ENCODE data around the gene PIMREG. TPM values are rescaled to one million over a fixed set of nuclear protein-coding genes. Genes with fewer than 3 reads are reported as not detected.

The PIMREG gene
- total RNA-seq, 1 donor from 2014 or later: 0.19 TPM

DNA sequence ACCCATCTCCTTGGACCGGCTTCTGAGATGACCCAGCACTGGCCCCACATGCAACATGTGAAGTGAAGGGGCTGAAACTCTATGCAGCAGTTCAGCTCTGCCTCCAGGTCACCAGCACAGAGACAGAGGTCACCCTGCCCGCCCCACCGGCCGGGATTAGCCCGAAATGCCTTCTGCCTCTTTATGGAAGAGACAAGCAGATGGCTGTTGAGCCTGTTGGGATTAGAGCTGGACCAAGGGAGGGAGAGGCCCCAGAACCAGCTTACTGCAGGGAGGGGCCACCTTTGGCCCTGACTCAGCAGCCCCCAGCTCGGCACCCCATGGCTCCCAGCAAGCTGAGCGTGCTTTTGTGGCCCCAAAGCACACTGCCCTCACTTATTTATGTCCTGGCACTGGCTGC, 15.0 kb upstream of the PIMREG start:
- H3K4me1 ChIP-seq: no peaks in the 10 kb centered on the region
- peaks cover 9% of the 10 kb centered on the region for H3K9me3 ChIP-seq (replicated peaks)
- no peaks in the 10 kb centered on the region for H3K36me3 ChIP-seq
- no peak overlapping the region for H3K4me3 ChIP-seq
- DNase-seq: no peak
- TF ChIP-seq, protein P1, sequence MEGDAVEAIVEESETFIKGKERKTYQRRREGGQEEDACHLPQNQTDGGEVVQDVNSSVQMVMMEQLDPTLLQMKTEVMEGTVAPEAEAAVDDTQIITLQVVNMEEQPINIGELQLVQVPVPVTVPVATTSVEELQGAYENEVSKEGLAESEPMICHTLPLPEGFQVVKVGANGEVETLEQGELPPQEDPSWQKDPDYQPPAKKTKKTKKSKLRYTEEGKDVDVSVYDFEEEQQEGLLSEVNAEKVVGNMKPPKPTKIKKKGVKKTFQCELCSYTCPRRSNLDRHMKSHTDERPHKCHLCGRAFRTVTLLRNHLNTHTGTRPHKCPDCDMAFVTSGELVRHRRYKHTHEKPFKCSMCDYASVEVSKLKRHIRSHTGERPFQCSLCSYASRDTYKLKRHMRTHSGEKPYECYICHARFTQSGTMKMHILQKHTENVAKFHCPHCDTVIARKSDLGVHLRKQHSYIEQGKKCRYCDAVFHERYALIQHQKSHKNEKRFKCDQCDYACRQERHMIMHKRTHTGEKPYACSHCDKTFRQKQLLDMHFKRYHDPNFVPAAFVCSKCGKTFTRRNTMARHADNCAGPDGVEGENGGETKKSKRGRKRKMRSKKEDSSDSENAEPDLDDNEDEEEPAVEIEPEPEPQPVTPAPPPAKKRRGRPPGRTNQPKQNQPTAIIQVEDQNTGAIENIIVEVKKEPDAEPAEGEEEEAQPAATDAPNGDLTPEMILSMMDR (IDR thresholded peaks at IDR 0.05; ENCODE audit: borderline replicate concordance): no peak
- intact Hi-C loops (cut with micrococcal nuclease): no loop called here
- peaks cover 22% of the 10 kb centered on the region for H3K27me3 ChIP-seq (ENCODE audit: low read depth)
- H3K27ac ChIP-seq (replicated peaks): no peak overlapping the region

DNA sequence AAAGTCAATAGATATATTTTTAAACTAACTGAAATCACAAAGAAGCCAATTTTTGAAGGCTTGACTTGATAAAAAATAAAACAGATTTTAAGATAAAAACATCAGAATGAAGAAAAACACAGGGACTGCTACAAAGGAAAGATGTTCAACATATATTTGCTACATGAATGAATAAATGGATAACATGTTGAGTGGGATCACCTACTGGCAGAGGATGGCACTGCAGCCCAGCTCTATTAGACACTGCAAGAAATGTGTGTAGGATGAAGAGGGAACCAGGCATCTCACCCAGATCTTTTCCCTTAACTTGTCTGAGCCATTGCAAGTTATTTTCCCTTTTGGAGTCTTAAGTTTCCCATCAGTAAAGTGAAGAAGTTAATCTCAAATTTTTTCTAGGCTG, 13.5 kb upstream of the PIMREG start:
- DNase-seq: no peak
- H3K27ac ChIP-seq (replicated peaks): no peak overlapping the region
- H3K36me3 ChIP-seq: no peaks in the 10 kb centered on the region
- H3K4me1 ChIP-seq: no peaks in the 10 kb centered on the region
- TF ChIP-seq, protein P1 (IDR thresholded peaks at IDR 0.05; ENCODE audit: borderline replicate concordance): no peak
- peaks cover 9% of the 10 kb centered on the region for H3K9me3 ChIP-seq (replicated peaks)
- H3K4me3 ChIP-seq: no peak overlapping the region
- H3K27me3 ChIP-seq (ENCODE audit: low read depth): peaks cover 24% of the 10 kb centered on the region
- intact Hi-C loops (cut with micrococcal nuclease): no loop called here

DNA sequence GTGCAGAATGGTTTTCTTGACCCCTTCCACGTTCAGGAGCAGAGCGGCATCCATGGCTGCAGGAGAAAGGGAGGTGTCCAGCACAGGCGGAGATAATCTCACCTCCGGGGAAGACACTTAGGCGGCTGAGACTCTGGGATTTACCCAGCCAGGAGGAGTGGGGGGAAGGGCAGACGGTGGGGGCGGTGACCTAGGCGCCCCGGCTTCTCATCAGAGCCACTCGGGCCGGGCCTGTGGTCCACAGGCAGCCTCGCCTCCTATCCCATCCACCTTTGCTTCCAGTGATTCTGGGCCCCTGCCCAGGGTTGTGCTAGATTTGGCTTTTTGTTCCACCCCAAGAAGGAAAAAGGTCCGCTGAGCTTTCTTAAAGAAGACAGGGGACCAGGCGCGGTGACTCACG, 9.2 kb upstream of the PIMREG start, which contains the start of gene AIPL1:
AIPL1 (minus strand) TSS at position 71 of the 400 bp plus-strand sequence; CDS start at position 54, 17 bp downstream.
- intact Hi-C loops (cut with micrococcal nuclease): no loop called here

DNA sequence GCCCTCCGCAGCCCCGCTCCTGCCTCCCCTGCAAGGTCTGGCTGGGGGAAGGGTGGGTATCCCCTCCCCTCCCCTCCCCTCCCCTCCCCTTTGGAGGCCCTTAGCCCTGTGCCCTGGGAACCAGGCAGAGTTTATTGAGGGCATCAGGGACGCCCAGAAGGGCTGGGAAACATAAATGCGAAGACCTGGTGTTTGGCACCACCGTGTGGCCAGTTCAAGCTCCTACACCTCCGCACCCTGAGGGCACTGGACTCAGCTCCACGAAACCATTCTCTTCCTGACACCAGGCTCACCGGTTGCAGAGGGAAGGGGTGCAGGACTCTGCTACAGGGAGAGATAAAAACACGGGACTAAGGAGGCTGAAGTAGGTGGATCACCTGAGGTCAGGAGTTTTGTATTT, 8.3 kb upstream of the PIMREG start:
- intact Hi-C loops (cut with micrococcal nuclease): no loop called here
- H3K4me3 ChIP-seq: no peak overlapping the region
- no peaks in the 10 kb centered on the region for H3K36me3 ChIP-seq
- peak; percentile 29 for DNase-seq
- H3K27me3 ChIP-seq (ENCODE audit: low read depth): peaks cover 68% of the 10 kb centered on the region
- H3K4me1 ChIP-seq: no peaks in the 10 kb centered on the region
- peaks cover 5% of the 10 kb centered on the region for H3K9me3 ChIP-seq (replicated peaks)
- TF ChIP-seq, protein P1 (IDR thresholded peaks at IDR 0.05; ENCODE audit: borderline replicate concordance): peak; percentile 83
- H3K27ac ChIP-seq (replicated peaks): no peak overlapping the region

More for the DNA sequence above, 9.2 kb upstream of the PIMREG start, which contains the start of gene AIPL1:
- Histone ChIP-seq H3K36me3 (no peaks in the 10 kb centered on the region), H3K4me3 (no peak within 1 kb of the TSS), H3K4me1 (no peaks in the 10 kb centered on the region), H3K27me3 (ENCODE audit: low read depth) (peaks cover 60% of the 10 kb centered on the region), H3K9me3 (replicated peaks) (peaks cover 9% of the 10 kb centered on the region), H3K27ac (replicated peaks) (no peak within 1 kb of the TSS)
- DNase-seq: no peak
- TF ChIP-seq, protein P1 (IDR thresholded peaks at IDR 0.05; ENCODE audit: borderline replicate concordance): no peak

DNA sequence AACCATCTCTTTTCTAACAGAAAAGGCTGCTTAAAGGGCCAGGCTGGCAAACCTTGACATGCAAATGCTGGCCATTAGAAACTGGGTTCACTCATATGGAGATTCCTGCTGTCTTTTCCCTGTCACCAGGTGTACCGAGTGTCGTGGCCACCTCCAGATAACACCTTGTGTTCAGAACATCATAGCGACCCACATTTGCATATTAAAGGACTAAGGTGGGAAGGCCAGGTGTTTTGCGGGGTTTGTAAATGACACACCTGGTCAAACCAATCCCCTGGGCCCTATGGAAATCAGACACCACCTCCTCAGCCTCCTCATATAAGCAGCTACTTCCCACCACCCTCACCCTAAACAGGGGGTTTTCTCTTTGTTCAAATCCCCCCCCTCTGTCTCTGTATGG, 6.8 kb upstream of the PIMREG start:
- no peaks in the 10 kb centered on the region for H3K36me3 ChIP-seq
- no peaks in the 10 kb centered on the region for H3K4me1 ChIP-seq
- no peak overlapping the region for H3K27ac ChIP-seq (replicated peaks)
- no peak for DNase-seq
- intact Hi-C loops (cut with micrococcal nuclease): no loop called here
- no peak overlapping the region for H3K4me3 ChIP-seq
- H3K9me3 ChIP-seq (replicated peaks): no peaks in the 10 kb centered on the region
- peaks cover 82% of the 10 kb centered on the region for H3K27me3 ChIP-seq (ENCODE audit: low read depth)
- TF ChIP-seq, protein P1 (IDR thresholded peaks at IDR 0.05; ENCODE audit: borderline replicate concordance): no peak

Data from left ventricle myocardium inferior (tissue), 1 donor.